PC-9 (cell line): ENCODE measurements around the gene SLC48A1. TPM values are rescaled to one million over a fixed set of nuclear protein-coding genes. Genes with fewer than 3 reads are reported as not detected.

Experiments
- BruUV-seq: library from RNA; stranded (reverse); fragments of 400-500 nt; replicated peaks from 2 replicates; lab custom pipeline; 2021; lab: Mats Ljungman, UMichigan
- CTCF ChIA-PET: fragments of 300-600 bp; sonication (Branson Sonifier 250); formaldehyde crosslinking; loops from one replicate; lab custom pipeline; 2022; ENCODE audit warnings: antibody characterized with exemption; lab: Charles Lee
- POLR2A ChIA-PET: fragments of 300-600 bp; sonication (Branson Sonifier 250); formaldehyde crosslinking; loops from one replicate; lab custom pipeline; 2022; ENCODE audit warnings: antibody characterized with exemption; ENCODE audit not compliant: unreplicated experiment; lab: Charles Lee
- DNase-seq, 2 experiments: peaks; one replicate each; pipeline versions ENCODE4 v3.0.0 to v3.0.0-alpha.2; 2015 to 2022; ENCODE audit warnings: mixed read lengths in 1 of 2
- H2AFZ ChIP-seq: fragments of 200-600 bp; sonication (generic); 2 replicates; pipeline ENCODE4 v1.8.1; 2017; ENCODE audit warnings: antibody characterized with exemption
- H3F3A ChIP-seq: fragments of 200-600 bp; sonication (generic); 2 replicates; pipeline ENCODE4 v1.8.1; 2017; ENCODE audit warnings: antibody characterized with exemption, mild to moderate bottlenecking, low read depth; ENCODE audit not compliant: insufficient read depth
- H3K27ac ChIP-seq: fragments of 200-600 bp; sonication (generic); 2 replicates; pipeline ENCODE4 v1.6.1; 2016; ENCODE audit warnings: mixed run types
- H3K27me3 ChIP-seq: fragments of 200-600 bp; sonication (generic); 2 replicates; pipeline ENCODE4 v1.6.1; 2016; ENCODE audit warnings: low read depth, mixed run types; ENCODE audit not compliant: insufficient read depth
- H3K36me3 ChIP-seq: fragments of 200-600 bp; sonication (generic); 2 replicates; pipeline ENCODE4 v1.6.1; 2016; ENCODE audit warnings: low read depth, mixed run types
- H3K4me1 ChIP-seq: fragments of 200-600 bp; sonication (generic); replicated peaks from 2 replicates; pipeline ENCODE4 v1.6.1; 2016; ENCODE audit warnings: mixed run types; ENCODE audit not compliant: insufficient read depth
- H3K4me2 ChIP-seq: fragments of 200-600 bp; sonication (generic); 2 replicates; pipeline ENCODE4 v1.6.1; 2017; ENCODE audit warnings: mixed run types
- H3K4me3 ChIP-seq: fragments of 200-600 bp; sonication (generic); 2 replicates; pipeline ENCODE4 v1.6.1; 2016; ENCODE audit warnings: mixed run types
- H3K79me2 ChIP-seq: fragments of 200-600 bp; sonication (generic); 2 replicates; pipeline ENCODE4 v1.6.1; 2017; ENCODE audit warnings: low read depth, mixed run types
- H3K9me2 ChIP-seq: fragments of 200-600 bp; sonication (generic); 2 replicates; pipeline ENCODE4 v1.8.1; 2017; ENCODE audit warnings: mild to moderate bottlenecking; ENCODE audit not compliant: insufficient read depth
- H3K9me3 ChIP-seq: fragments of 200-600 bp; sonication (generic); 2 replicates; pipeline ENCODE4 v1.8.1; 2016; ENCODE audit warnings: low read depth; ENCODE audit not compliant: insufficient read depth
- H4K20me1 ChIP-seq: fragments of 200-600 bp; sonication (generic); 2 replicates; pipeline ENCODE4 v1.8.1; 2017; ENCODE audit not compliant: insufficient read depth
- CTCF ChIP-seq: fragments of 200-600 bp; sonication (generic); conservative IDR thresholded peaks from 2 replicates; pipeline ENCODE4 v1.6.1; 2017; ENCODE audit warnings: mixed run types, antibody characterized with exemption, mild to moderate bottlenecking, moderate library complexity
- EZH2 ChIP-seq: fragments of 200-600 bp; sonication (generic); IDR thresholded peaks from 2 replicates; pipeline ENCODE4 v1.8.0; 2017; ENCODE audit warnings: antibody characterized with exemption, low read depth
- intact Hi-C: fragments of 100-400 bp; cut with micrococcal nuclease; formaldehyde crosslinking; loops from one replicate; pipeline ENCODE4 v1.10.0; 2022; ENCODE audit not compliant: unreplicated experiment
- total RNA-seq: library from RNA; stranded (reverse); gene quantifications from 2 replicates; pipeline ENCODE4 v1.2.3, GENCODE V29; 2021

Gene SLC48A1
- total RNA-seq, 1 experiment from 2014 or later: 108 TPM

GRCh38 chr12:47772738-47773061 lies 338 bp upstream of the SLC48A1 start:
- no peaks in the 10 kb centered on the region for H3K36me3 ChIP-seq
- TF ChIP-seq EZH2: no peak
- TF ChIP-seq CTCF: no peak
- no peak for DNase-seq
- peaks cover 44% of the 10 kb centered on the region for H3F3A ChIP-seq
- H3K4me1 ChIP-seq: peaks cover 68% of the 10 kb centered on the region
- no peaks in the 10 kb centered on the region for H4K20me1 ChIP-seq
- peaks cover 38% of the 10 kb centered on the region for H3K79me2 ChIP-seq
- peak overlapping the region; percentile 98 for H3K4me2 ChIP-seq
- H3K4me3 ChIP-seq: peak overlapping the region; percentile 84; the same call in 1 of the 2 replicates
- H3K9me2 ChIP-seq: no peaks in the 10 kb centered on the region
- no peak overlapping the region for H2AFZ ChIP-seq
- no peaks in the 10 kb centered on the region for H3K27me3 ChIP-seq
- intact Hi-C loops: no loop called here
- ChIA-PET POLR2A (interaction anchor here (0.7 kb wide), 1 partner anchor 10 kb away, joined by 3 read pairs; no protein-coding TSS in a partner anchor), CTCF (interaction anchor here (0.6 to 1.0 kb wide), 4 partner anchors 18 to 387 kb away, joined by 3 to 5 read pairs (median 4); no protein-coding TSS in a partner anchor)
- no peaks in the 10 kb centered on the region for H3K9me3 ChIP-seq
- BruUV-seq: no TSS peak
- no peak overlapping the region for H3K27ac ChIP-seq

- no peak for DNase-seq
- Histone ChIP-seq H4K20me1 (no peaks in the 10 kb centered on the region), H3K36me3 (no peaks in the 10 kb centered on the region), H3K9me3 (no peaks in the 10 kb centered on the region), H2AFZ (peak overlapping the region; percentile 77), H3K27me3 (no peaks in the 10 kb centered on the region), H3F3A (peaks cover 45% of the 10 kb centered on the region), H3K4me2 (peak overlapping the region; percentile 98), H3K27ac (no peak overlapping the region), H3K9me2 (no peaks in the 10 kb centered on the region), H3K4me3 (peak overlapping the region; percentile 84), H3K79me2 (peaks cover 38% of the 10 kb centered on the region), H3K4me1 (peaks cover 68% of the 10 kb centered on the region)
- ChIA-PET CTCF (no interaction called here), POLR2A (no interaction called here)
- BruUV-seq: TSS peak; percentile 39
- intact Hi-C loops: no loop called here
- TF ChIP-seq EZH2 (no peak), CTCF (0 out of 2 replicates have a peak, but pooled peaks have one; percentile 13)
Measured at GRCh38 chr12:47773858-47774580, 981 bp downstream of the SLC48A1 start.

GRCh38 chr12:47774663-47775062 lies 1.6 kb downstream of the SLC48A1 start:
- POLR2A ChIA-PET: interaction anchor here (0.6 kb wide), 1 partner anchor 130 kb away, joined by 6 read pairs; no protein-coding TSS in a partner anchor
- intact Hi-C loops: no loop called here
- TF ChIP-seq CTCF: no peak
- no peak for TF ChIP-seq EZH2

More at GRCh38 chr12:47774663-47775062, 1.6 kb downstream of the SLC48A1 start:
- H3K9me2 ChIP-seq: no peaks in the 10 kb centered on the region
- H3F3A ChIP-seq: peaks cover 43% of the 10 kb centered on the region
- H3K36me3 ChIP-seq: no peaks in the 10 kb centered on the region
- no peak for DNase-seq
- no peaks in the 10 kb centered on the region for H3K9me3 ChIP-seq
- H4K20me1 ChIP-seq: no peaks in the 10 kb centered on the region
- BruUV-seq: no TSS peak
- H3K4me2 ChIP-seq: peak overlapping the region; percentile 98
- CTCF ChIA-PET: no interaction called here
- H3K27me3 ChIP-seq: no peaks in the 10 kb centered on the region
- H2AFZ ChIP-seq: no peak overlapping the region
- H3K4me3 ChIP-seq: peak overlapping the region; percentile 84; the same call in 1 of the 2 replicates
- peaks cover 64% of the 10 kb centered on the region for H3K4me1 ChIP-seq
- no peak overlapping the region for H3K27ac ChIP-seq
- H3K79me2 ChIP-seq: peaks cover 38% of the 10 kb centered on the region
